Amygdala (tissue), 56 donors: ENCODE data around the gene MMP13.
A peak's percentile ranks its signal among the peaks of the same experiment; 100 is the strongest.

Experiments used
- DNase-seq, 56 donors: peaks; one replicate each; lab custom pipeline; 2025; lab: John Stamatoyannopoulos, UW

Gene MMP13

DNA sequence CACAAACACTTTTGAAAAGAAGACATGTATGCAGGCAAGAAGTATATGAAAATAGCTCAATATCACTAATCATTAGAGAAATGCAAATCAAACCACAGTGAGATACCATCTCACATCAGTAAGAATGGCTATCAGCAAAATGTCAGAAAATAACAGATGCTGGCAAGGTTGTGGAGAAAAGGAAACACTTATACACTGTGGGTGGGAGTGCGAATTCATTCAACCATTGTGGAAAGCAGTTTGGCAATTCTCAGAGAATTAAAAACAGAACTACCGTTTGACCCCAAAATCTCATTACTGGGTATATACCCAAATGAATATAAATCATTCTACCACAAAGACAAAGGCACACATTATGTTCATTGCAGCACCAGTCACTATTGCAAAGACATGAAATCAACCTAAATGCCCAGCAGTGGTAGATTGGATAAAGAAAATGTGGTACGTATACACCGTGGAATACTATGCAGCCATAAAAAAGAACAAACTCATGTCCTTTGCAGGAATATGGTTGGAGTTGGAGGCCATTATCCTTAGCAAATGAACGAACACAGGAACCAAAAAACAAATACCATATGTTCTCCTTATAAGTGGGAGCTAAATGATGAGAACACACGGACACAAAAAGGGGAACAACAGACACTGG lies 18.5 kb downstream of the MMP13 start:
- no peak for DNase-seq

DNA sequence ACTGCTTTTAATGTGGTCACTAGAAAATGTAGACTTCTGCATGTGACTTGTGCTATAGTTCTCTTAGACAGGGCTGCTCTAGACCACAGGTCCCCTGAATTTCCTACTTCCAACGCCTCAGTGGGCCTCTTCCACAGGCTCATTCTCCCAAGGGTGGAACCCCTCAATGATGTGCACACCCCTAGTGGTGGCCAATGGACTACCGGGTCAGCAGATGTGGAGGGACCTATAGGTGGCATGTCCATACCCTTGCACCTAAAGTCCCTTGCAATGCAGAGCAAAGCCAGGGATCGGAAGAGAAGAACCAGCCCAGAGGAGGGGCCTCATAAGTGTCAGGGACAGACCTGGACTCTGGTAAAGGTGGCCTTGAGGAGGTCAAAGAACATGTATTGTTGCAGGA lies 20.0 kb downstream of the MMP13 start:
- no peak for DNase-seq

DNA sequence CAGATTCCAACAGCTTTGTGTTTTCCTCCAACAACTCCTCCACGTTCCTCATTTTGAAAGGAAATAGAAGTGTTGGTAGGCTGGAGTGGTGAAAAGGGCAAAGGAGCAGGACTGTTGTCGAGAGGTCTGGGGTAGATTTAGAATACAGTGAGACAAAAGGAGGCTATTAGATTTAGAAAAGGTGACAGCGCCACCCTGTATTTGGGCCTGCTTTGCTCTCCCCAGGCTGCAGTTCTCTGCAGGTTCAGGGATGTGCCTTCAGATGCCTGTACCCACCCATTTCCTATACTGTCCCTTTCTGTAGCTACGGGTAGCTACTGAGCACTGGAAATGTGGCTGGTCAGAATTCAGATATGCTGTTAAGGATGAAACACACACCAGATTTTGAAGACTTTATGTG lies 20.8 kb downstream of the MMP13 start:
- no peak for DNase-seq

DNA sequence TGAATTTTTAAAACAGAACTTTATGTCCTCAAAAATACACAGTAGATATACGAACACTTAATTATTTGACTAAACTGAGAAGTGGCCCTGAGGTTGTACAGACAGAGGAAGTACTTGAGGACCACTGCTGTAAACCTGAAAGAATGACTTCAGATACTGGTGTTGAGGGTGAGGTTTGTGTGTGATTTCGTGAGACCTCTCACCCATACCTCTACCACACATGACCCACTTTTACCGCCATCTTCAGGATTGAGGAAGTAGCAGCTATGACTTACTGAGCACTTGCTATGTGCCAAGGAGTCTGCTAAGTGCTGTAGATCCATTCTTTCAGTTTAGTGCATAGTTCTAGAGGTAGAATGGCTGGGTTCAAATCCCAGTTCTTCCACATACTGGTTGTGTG lies 21.9 kb downstream of the MMP13 start:
- no peak for DNase-seq

DNA sequence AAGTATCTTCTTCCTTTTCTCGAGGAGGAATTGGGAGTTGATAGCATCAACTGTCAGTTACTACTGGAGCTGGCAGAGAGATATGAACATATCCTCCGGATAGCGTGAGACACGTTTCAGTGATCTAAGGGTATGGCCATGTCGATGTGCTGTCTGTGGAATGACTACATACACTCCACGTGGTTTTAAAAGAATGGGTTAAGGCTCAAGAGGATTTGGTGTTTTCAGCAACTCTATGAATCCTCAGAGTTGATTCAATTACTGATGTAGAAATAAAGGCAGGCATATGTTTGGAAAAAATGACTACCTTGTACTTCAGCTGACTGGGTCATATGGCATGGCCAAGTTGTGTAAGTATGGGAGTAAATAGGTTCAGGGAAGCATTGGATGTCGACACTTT lies 22.9 kb downstream of the MMP13 start:
- no peak for DNase-seq

DNA sequence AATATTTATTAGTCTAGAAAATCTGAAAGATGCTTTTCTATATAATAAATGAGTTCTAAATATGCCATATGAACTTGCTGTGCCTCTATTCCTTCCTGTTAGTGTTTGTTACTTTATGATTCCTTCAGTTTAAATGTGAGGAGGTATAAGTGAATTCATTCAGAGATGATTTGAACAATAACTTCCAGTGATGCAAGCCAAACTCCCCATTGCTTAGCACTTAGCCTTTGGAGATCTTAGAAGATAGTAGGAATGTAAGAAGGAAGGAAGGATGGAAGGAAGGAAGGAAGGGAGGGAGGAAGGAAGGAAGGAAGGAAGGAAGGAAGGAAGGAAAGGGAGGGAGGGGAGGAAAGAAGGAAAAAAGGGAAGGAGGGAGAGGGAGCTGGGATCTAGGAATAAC lies 25.1 kb downstream of the MMP13 start:
- no peak for DNase-seq

DNA sequence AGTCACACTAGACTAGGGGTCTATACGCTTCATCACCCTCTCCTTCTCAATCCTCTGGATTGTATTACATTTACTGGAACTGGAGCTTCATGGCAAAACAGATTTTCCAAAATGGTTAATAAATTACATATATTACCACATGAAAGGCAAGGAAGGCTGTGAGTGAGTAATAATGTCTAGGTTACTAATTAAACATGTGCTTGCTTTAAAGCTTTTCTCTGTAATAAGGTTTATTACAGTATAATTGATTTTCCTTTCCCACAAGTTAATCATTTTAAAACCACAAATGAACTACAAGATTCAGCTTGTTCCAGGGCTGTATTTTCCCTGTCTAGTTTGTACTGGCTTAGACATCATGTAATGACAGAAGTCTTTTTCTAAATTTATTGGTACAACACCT lies 25.6 kb downstream of the MMP13 start:
- no peak for DNase-seq

DNA sequence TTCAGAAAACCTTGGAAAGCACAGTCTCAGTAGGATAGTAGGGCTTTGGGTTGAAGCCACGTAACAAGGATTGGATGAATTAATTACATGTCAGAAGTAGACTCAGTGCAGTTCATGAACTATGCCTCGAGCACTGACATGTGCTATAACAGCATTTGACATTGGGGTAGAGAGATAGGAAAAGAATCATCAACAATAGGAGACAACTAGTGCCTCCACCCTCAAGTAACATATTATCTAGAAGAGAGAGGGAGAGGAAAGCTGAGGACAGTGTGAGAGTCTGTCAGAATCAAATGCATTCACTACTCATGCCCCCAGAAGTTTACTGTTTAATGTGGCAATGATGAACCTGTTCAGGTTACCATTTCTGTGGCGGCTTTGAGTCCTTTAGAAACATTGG lies 26.4 kb downstream of the MMP13 start:
- no peak for DNase-seq

DNA sequence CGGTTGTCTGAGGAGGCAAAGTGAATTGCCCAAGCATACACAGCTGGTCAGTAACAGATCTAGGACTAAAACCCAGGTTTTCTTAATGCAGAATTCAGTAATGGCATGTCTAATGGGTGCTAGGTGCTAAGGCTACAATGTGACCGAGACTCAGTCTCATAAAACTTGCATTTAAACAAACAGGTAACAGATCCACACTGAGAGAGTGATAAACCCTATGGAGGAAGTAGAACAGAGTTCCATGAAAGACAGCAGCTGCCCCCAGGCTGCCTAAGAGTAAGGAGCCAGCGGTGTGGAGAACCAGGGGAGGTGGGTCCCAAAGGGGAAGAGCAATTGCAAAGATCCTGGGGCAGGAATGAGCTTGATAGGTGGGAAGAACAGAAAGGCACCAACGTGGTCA lies 27.3 kb downstream of the MMP13 start:
- no peak for DNase-seq

DNA sequence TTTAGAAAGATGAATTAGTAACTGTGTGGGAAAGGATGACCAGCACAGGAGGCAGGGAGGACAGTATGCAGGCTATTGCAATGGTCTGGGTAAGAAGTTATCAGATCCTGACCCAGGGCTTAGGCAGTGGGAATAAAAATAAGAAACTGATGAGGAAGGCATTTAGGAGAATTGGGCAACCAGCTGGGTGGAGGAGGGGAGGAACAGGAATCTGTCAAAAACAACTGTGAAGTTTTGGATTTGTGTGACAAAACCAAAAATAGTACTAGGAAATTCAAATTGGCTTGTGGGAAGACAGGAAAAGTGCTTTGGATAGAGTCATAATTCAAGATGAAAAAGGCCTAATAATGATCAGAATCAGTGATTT lies 27.9 kb downstream of the MMP13 start:
- DNase-seq, result no peak

DNA sequence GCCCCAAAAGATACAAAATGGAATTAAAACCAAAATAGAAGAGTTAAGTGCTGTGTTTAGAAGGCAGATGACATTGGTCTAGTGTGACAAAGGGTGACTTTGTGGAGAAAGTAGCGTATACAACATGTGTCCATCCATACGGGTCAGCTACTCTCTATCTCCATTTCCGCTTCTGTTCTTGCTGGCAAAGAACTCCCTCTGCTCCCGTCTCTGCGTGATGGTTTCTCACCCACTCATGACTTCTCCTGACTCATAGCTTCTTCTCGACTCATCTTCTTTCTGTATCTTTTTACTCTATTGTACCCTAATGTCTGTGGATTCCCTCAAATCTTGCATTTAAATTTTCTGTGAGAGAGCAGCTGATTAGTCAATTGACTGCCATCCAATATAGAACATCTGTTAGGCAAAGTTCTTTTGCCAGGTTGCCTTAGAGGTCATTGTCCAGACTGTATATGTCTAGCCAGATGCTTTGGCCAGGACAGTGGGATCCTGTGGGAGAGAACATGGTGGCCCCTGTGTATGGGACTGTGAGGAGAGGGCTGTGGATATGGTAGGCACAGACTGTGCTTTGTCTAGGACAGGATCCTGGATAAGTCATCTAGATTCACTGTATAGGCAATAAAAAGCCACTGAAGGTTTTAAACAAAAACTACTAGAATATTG lies 28.4 kb downstream of the MMP13 start:
- no peak for DNase-seq

DNA sequence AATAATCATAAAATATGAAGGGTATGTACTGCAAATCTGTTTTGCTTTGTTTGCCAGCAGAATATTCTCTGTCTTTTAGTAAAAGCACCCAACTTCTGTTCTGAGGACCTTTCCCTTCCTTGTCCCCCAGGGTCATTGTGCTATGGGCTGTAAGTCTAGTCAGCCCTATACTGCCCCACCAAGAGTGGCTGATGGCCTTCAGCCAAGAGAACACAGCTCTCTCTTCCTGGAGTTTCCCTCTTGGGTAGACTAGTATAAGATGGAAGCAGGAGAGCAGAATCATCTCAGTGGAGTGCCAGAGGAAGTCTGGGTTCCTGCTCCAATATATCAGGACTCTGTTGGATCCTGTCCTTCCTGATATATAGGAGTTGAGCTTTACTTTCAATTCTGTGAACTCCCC lies 29.0 kb downstream of the MMP13 start:
- no peak for DNase-seq

DNA sequence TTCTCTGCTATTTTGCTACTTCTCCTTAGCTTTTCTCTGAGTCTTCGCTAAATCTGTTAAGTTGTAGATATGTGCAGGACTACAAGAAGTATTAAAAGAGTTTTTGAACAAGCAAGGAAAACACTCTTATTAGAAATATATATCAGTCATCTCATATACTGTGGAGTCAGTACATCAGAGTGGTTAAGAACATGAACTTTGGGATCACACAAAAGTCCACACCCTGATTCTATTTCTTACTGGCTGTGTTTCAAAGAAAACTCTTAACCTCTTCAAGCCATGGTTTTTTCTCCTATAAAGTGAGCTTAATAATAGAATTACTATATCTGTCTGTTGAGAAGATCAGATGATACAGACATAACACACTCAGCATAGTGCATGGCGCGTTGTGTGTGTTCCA lies 29.5 kb downstream of the MMP13 start:
- no peak for DNase-seq

DNA sequence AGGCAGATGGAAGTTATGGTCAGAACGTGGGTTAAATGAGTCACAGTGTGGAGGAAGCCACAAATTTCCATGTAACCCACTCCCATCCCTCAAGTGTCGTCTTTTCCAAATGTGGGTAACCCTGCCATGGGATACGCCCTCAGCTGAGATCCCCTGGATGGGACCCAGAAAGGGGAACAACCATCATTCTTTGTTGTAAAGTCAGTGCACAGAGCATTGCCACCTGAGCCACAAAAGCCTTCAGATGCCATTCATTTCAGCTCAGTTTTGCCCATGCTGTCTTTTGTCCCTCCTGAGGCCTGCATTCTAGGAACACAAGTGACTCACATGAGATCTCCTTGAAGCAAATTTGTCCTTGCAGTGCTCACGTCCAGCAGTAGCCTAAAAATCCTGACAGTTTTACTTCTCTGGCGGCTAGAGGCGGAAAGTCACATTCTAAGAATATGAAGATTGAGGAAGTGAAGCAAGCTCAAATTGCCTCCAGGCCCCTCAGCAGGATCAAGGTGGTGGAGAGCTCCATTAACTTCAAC lies 30.6 kb downstream of the MMP13 start:
- DNase-seq, result no peak

DNA sequence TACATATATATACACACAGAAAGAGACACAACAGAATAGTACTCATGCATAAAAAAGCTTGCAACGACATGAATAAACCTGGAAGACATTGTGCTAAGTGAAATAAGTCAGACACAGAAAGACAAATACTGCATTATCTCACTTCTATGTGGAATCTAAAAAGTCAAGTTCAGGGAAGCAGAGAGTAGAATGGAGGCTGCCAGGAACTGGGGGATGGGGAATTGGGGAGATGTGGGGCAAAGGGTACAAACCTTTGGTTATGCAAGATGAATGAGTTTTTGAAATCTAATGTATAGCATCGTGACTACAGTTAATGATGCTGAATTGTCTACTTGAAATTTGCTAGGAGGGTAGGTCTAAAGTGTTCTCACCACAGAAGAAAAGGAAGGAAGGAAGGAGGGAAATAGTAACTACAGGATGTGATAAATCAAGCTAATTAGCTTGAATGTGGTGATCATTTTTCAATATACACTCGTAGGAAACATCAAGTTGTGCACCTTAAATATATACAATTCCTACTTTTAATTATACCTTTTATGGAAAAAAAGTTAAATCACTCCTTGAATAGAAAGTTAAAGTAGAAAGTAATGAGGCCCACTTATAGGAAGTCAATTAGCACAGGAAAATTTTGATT lies 33.8 kb downstream of the MMP13 start:
- DNase-seq, result no peak

DNA sequence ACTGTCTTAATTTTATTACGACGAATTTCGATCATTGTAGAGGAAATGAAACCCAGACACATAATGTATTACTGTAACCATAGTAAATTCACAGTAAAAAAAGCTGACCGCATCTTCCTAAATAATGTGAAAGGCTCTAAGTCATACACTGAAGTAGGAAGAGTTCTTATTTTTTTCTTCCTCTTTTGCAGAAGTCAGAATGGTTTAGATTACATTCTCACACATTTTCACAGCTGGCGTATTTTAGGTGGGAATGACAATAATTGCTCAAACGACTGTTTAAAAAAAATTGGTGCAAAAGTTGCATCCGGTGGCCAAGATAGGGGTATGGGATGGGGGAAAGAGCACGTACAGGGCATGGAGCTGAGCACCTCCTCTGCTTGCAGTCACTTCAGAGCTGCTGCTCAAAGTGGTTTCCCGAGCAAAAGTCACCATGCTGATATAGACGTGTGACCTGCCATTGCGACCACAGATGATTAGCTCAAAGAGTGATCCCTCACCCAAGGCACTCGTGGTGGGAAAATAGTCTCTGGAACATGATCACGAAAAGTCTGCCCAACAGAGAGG lies 35.3 kb downstream of the MMP13 start:
- DNase-seq, result no peak

DNA sequence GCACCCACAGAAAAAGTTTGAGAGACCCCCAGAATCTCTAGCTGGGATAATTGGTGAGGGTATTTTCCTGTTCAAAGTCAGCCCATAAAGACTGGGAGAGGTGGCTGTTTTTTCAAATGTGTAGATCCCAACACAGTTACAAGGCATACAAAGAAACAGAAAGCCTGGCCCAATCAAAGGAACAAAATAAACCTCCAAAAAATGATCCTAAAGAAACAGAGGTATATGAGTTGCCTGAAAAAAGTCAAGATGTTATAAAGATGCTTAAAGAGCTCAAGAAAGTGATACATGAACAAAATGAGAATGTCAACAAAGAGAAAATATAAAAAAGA lies 40.5 kb downstream of the MMP13 start:
- no peak for DNase-seq

DNA sequence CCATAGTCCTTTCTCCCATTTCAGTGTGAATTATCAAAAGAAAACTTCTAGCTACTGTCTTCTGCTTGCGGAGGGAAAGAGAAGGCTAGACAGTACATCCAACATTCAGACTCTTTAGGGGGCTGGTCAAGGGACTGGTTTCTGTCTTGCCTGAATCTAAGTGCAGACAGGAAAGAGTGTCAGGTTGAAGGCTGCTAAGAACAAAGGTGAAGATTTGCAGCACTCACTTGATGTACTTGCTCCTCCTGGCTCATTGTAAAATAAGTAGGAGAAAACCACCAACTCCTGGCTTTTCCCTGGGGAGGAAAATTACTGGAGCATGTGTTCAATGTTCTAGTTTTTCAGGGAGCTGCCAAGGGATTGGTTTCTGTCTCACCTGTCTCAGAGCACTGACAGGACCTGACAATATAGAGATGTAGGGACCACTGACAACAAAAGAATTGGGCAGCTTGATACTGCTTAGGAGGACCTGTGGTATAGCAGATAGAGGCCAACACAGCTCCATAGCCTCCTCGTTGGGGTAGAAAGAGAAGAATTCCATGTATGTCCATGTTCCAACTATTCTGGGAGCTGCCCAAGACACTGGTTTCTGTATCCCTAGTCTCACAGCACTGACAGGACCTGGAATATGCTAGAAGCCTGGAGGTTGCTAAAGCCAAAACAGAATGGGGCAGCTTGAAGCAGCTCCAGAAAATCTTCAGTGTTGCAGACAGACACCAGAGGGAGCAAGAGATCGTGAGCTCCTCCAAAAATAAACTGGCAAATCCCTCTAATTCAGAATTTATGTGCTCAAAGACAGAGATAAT lies 41.1 kb downstream of the MMP13 start:
- peak in 5 of 56 donors; percentile 4 to 10 (median 9) for DNase-seq

DNA sequence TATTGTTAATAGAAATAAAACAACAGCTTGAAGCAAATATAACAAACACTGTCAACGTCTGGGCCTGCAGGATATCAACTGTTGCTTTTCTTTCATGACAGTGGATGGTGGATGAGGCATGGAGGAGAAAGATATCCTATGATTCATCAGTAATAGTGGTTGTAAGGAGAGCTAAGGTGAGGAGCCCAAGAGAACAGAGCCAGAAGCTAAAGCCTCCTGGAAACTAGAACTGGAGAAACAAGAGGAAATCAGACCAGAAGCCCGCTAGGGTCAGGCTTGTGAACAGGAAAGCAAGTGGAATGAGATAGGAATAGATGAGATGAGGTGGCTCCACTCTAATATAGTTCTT lies 43.1 kb downstream of the MMP13 start:
- no peak for DNase-seq

DNA sequence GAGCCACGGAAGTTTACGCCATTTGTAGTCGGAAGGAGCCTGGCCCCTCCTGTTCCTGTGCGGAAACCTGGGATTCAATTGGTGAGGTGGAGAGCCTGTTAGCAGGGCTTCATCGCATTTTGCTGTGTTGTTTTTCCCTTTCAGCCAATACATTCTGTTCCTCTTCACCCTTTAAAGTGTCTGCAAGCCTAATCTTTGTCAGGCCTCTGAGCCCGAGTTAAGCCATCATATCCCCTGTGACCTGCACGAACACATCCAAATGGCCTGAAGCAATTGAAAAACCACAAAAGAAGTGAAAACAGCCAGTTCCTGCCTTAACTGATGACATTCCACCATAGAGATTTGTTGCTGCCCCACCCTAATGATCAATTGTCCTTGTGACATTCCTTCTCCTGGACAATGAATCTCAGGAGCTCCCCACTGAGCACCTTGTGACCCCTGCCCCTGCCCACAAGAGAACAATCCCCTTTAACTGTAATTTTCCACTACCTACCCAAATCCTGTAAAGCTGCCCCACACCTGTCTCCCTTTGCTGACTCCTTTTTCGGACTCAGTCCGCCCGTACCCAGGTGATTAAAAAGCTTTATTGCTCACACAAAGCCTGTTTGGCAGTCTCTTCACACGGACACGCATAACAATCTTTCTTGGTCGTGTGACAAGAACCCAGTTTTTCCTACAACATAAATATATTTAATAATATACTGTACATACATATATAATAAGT lies 43.6 kb downstream of the MMP13 start:
- no peak for DNase-seq
